Ishikawa (cell line): Measurements from ENCODE around the gene BEST4.
A peak's percentile ranks its signal among the peaks of the same experiment; 100 is the strongest.

ENCODE experiments used
- CEBPB ChIP-seq: IDR thresholded peaks from 2 replicates; pipeline ENCODE4 v1.6.1; 2012
- CREB1 ChIP-seq: IDR thresholded peaks from 2 replicates; pipeline ENCODE4 v1.6.1; 2012; ENCODE audit warnings: low read depth
- EGR1 ChIP-seq: IDR thresholded peaks from 2 replicates; pipeline ENCODE4 v1.6.1; 2012
- EP300 ChIP-seq: IDR thresholded peaks from 2 replicates; pipeline ENCODE4 v1.6.1; 2012; ENCODE audit warnings: borderline replicate concordance
- FOXM1 ChIP-seq: IDR thresholded peaks from 2 replicates; pipeline ENCODE4 v1.6.1; 2012; ENCODE audit warnings: low read depth, borderline replicate concordance
- MAX ChIP-seq: IDR thresholded peaks from 2 replicates; pipeline ENCODE4 v1.6.1; 2012
- NFIC ChIP-seq: IDR thresholded peaks from 2 replicates; pipeline ENCODE4 v1.6.1; 2012
- RAD21 ChIP-seq: IDR thresholded peaks from 2 replicates; pipeline ENCODE4 v1.6.1; 2012; ENCODE audit warnings: low read depth
- REST ChIP-seq: IDR thresholded peaks from 2 replicates; pipeline ENCODE4 v1.6.1; 2012; ENCODE audit warnings: low read depth, mild to moderate bottlenecking
- TAF1 ChIP-seq: IDR thresholded peaks from 2 replicates; pipeline ENCODE4 v1.6.1; 2012; ENCODE audit warnings: low read depth, mild to moderate bottlenecking
- TCF12 ChIP-seq: IDR thresholded peaks from 2 replicates; pipeline ENCODE4 v1.6.1; 2012; ENCODE audit warnings: low read depth
- TEAD4 ChIP-seq: IDR thresholded peaks from 2 replicates; pipeline ENCODE4 v1.6.1; 2012
- USF1 ChIP-seq: IDR thresholded peaks from 2 replicates; pipeline ENCODE4 v1.6.1; 2012
- YY1 ChIP-seq: IDR thresholded peaks from 2 replicates; pipeline ENCODE4 v1.6.1; 2012; ENCODE audit warnings: low read depth
- ZBTB7A ChIP-seq: IDR thresholded peaks from 2 replicates; pipeline ENCODE4 v1.6.1; 2012; ENCODE audit warnings: low read depth

Gene BEST4

GRCh38 chr1:44811234-44811633, 23.3 kb upstream of the BEST4 start:
- no peak for TF ChIP-seq CREB1
- TF ChIP-seq REST: no peak
- TF ChIP-seq NFIC: no peak
- TF ChIP-seq USF1: no peak
- no peak for TF ChIP-seq EP300
- no peak for TF ChIP-seq TEAD4
- TF ChIP-seq TCF12: no peak
- TF ChIP-seq RAD21: no peak
- TF ChIP-seq TAF1: no peak
- no peak for TF ChIP-seq ZBTB7A
- no peak for TF ChIP-seq CEBPB
- TF ChIP-seq EGR1: no peak
- TF ChIP-seq MAX: no peak

- TF ChIP-seq TAF1 (no peak), YY1 (no peak), EP300 (no peak; the same call in 1 of the 2 replicates), RAD21 (no peak), CEBPB (peak; percentile 54; the same call in 1 of the 2 replicates), CREB1 (no peak), ZBTB7A (peak; percentile 24; the same call in 1 of the 2 replicates), EGR1 (no peak), TEAD4 (peak; percentile 73), FOXM1 (no peak), USF1 (0 out of 2 replicates have a peak, but pooled peaks have one; percentile 5), NFIC (peak; percentile 99), MAX (no peak), TCF12 (peak; percentile 80), REST (no peak)
These were observed 22.3 kb upstream of the BEST4 start for GRCh38 chr1:44810101-44810761.

- TF ChIP-seq TCF12 (no peak), ZBTB7A (no peak), NFIC (no peak), FOXM1 (no peak), TEAD4 (no peak), TAF1 (no peak), EP300 (no peak), CEBPB (no peak), YY1 (no peak), CREB1 (no peak), USF1 (no peak)
These were observed 21.3 kb upstream of the BEST4 start for GRCh38 chr1:44808938-44809917.

- no peak for TF ChIP-seq NFIC
- no peak for TF ChIP-seq TEAD4
- no peak for TF ChIP-seq MAX
- TF ChIP-seq FOXM1: no peak
- no peak for TF ChIP-seq YY1
- TF ChIP-seq TAF1: no peak
- no peak for TF ChIP-seq ZBTB7A
- no peak for TF ChIP-seq USF1
- TF ChIP-seq RAD21: no peak
- no peak for TF ChIP-seq CEBPB
- TF ChIP-seq CREB1: no peak
- no peak for TF ChIP-seq EGR1
- TF ChIP-seq REST: no peak
- TF ChIP-seq TCF12: no peak
- no peak for TF ChIP-seq EP300
These were observed 20.3 kb upstream of the BEST4 start, which contains the start of gene BTBD19 for GRCh38 chr1:44808063-44808937. BTBD19 (plus strand) TSS chr1:44808523; CDS start chr1:44808821, 298 bp downstream.
